HG02981 (cell line): ENCODE results near the gene CDC16.
"Not testable (repeated sequence)": the region's sequence is repeated elsewhere in the genome, so short reads cannot be mapped to it uniquely, and the experiment has no call there.

Experiments
- ATAC-seq: cut with Tn5 transposase; IDR thresholded peaks from one replicate; pipeline ENCODE4 v1.9.1; 2021; ENCODE audit warnings: mild to moderate bottlenecking, moderate library complexity; ENCODE audit not compliant: unreplicated experiment

CDC16 gene, protein sequence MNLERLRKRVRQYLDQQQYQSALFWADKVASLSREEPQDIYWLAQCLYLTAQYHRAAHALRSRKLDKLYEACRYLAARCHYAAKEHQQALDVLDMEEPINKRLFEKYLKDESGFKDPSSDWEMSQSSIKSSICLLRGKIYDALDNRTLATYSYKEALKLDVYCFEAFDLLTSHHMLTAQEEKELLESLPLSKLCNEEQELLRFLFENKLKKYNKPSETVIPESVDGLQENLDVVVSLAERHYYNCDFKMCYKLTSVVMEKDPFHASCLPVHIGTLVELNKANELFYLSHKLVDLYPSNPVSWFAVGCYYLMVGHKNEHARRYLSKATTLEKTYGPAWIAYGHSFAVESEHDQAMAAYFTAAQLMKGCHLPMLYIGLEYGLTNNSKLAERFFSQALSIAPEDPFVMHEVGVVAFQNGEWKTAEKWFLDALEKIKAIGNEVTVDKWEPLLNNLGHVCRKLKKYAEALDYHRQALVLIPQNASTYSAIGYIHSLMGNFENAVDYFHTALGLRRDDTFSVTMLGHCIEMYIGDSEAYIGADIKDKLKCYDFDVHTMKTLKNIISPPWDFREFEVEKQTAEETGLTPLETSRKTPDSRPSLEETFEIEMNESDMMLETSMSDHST

DNA sequence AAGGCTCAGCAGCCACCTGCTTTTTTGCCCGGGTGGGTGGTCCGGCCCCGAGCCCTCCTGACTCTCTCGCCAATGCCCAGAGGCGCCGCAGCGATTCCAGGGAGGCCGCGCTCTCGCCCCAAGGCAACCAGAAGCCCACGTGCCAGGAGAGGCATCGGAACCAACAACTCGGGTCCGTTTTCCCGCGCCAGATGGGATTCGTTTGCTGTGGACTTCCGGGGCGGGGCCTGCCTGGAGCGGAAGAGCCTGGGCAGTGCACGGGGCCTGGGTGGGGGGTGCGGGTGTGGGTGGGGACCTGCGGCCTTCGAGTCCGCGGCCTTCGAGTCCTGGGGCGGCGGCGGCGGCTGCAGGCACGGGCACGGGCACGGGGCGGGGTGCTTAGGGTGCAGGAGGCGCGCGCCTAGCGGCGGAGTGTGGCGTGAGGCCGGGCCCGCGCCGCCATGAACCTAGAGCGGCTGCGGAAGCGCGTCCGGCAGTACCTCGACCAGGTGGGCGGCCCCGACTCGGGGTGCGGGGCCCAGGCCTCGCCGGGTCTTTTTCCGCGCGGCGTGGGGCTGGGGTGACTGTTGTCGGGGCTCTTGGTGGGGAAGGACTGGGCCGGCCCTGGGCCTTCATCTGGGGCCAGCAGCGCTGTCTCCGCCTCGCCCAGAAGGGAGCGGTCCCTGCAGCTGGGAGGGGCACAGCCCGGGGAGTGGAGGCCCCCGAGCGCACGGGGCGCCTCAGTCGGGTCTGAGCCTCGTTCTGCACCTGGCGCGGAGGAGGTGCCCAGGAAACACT, at the start of gene CDC16:
Gene CDC16 (plus strand): TSS at position 253 of the 777 bp plus-strand sequence. CDS start 188 bp downstream, at position 441.
- ATAC-seq = peak; percentile 85

DNA sequence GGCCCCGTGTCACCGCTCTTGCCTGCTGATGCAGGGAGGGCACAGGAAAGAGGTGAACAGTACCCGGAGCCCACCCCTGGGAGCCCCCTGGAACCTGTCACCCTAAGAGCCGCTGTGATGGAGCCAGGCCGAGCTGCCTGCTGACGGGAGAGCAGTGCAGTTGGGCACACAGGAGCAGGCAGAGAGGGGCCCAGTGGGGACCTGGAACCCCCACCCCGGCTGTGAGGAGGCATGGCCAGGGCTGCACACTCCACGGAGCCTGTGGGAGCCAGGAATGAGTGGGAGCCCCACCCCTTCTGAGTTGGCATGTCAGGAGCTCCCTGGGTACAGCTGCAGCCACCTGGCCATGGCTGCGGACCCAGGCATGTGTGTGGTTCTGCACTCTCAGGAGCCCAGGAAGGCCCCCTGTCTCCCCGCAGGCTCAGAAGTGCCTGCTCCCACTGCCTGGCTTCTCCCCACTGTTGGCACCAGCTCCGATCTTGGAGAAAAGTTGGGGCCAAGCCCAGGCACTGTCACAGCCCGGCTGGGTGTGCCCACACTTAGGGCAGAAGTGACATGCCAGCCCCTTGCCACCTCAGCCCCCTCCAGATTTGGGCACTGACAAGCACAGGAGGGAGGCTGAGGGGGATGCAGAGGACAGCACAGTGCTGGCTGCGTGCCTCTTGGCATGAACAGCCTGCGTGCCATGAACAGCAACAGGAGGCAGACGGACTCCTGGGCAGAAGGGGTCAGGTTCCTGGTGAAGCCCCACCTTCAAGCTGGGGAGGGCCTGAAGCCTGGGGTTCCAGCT, 49.3 kb upstream of the CDC16 start:
- no peak for ATAC-seq

DNA sequence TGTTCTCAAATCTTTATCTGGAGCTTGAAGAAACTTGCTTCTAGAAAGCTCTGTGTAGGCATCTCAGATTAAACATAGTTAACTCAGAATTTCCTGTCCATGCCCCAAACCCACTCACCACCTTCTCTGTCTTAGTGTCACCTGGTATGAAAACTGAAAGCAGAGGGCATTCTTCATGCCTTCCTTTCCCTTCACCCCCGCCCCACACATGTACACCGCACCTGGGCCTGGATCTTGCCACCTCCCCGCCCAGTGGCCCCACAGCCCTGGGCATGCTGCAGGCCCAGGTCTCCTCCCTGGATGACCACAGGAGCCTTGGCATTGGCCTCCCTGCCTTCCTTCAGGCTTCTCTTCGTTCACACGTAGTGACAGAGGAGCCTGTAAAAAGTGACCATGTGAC, 39.8 kb upstream of the CDC16 start:
- no peak for ATAC-seq

DNA sequence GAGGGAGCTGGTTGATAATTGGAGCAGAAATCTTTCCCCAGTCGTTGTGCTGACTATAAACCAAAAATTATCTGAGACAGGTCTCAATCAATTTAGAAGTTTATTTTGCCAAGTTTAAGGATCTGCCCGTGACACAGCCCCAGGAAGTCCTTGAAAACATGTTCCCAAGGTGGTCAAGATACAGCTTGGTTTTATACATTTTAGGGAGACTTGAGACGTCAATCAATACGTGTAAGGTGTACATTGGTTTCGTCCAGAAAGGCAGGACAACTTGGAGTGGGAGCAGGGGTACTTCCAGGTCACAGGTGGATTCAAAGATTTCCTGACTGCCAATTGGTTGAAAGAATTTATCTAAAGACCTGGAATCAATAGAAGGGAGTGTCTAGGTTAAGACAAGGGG, 38.1 kb upstream of the CDC16 start:
- no peak for ATAC-seq

DNA sequence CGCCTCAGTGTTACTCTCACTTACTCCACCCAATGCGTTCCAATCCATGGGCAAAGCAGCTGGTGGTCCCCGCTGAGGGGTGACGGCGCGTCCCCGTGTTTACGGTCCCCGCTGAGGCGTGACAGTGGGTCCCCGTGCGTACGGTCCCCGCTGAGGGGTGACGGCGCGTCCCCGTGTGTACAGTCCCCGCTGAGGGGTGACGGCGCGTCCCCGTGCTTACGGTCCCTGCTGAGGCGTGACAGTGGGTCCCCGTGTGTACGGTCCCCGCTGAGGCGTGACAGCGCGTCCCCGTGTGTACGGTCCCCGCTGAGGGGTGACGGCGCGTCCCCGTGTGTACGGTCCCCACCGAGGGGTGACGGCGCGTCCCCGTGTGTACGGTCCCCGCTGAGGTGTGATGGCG, 36.1 kb upstream of the CDC16 start:
- ATAC-seq = no peak

DNA sequence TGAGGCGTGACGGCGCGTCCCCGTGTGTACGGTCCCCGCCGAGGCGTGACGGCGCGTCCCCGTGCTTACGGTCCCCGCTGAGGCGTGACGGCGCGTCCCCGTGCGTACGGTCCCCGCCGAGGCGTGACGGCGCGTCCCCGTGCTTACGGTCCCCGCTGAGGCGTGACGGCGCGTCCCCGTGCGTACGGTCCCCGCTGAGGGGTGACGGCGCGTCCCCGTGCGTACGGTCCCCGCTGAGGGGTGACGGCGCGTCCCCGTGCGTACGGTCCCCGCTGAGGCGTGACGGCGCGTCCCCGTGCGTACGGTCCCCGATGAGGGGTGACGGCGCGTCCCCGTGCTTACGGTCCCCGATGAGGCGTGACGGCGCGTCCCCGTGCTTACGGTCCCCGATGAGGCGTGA, 35.2 kb upstream of the CDC16 start:
- not testable (repeated sequence) for ATAC-seq

DNA sequence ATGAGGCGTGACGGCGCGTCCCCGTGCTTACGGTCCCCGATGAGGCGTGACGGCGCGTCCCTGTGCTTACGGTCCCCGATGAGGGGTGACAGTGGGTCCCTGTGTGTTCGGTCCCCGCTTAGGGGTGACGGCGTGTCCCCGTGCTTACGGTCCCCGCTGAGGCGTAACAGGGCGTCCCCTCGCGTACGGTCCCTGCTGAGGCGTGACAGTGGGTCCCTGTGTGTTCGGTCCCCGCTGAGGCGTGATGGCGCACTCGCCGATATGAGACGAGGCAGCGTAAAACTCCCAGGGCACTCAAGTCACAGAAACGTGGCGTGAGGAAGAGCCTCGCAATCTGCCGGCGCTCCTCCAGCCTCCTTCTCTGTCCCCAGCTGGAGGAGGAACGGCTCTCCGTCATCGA, 34.7 kb upstream of the CDC16 start:
- ATAC-seq = no peak

DNA sequence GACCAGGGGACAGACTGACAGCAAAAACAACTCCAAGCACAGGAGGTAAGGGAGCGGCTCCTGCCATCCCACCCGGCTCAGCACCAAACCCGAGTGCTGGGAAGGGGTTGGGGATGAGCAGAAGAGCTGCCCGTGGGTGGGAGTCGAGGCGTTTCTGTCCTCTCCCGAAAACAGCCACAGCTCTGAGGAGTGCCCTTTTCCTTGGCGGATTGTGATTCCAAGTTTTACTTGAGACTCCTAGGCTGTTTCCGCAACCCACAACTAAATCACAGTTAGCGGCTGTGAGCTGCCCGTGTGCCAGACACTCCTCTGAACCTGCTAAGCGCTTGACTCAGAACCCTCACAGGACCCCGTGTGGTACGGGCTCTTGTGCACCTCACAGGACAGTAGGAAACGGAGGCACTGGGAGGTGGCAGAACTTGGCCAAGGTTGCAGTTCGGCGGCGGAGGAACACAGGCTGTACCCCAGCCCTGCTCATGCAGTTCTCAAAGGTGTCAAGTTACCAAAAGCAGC, 34.2 kb upstream of the CDC16 start:
- ATAC-seq = no peak

DNA sequence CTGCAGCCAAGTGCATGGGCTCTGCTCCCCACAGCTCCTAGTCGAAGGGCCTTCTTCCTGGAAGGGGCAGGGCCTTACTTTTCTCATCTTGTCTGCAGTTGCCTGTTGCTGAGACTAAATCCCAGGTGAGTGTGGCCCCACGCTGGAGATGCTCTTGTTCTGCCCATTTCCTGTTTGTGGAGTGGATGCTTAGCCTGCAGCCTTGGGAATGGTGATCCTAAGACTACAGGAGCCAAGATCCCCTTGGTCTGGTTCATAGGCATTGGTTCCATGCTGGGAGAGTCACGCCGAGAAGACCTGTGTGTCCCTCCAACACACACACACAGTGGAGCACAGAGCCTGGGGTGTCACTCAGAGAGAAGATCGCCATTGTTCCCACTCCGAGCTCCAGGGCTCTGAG, 32.1 kb upstream of the CDC16 start:
- no peak for ATAC-seq

DNA sequence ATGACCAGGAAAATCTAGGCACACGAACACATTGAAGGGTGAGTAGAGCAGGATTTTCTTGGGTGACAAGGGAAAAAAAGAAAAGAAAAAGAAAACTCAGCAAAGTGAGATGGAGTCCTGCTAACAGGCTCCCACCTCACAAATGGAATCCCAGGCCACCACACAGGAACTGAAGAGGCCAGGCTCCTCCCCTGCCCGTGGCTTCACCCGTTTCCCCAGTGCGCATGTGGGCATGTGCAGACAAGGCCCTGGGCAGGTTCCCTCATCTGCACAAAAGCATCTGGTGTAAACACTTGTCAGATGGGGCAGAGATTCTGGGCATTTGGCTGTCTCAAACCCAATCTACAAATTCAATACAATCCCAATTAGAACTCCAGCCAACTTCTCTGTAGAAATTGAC, 31.2 kb upstream of the CDC16 start:
- no peak for ATAC-seq

DNA sequence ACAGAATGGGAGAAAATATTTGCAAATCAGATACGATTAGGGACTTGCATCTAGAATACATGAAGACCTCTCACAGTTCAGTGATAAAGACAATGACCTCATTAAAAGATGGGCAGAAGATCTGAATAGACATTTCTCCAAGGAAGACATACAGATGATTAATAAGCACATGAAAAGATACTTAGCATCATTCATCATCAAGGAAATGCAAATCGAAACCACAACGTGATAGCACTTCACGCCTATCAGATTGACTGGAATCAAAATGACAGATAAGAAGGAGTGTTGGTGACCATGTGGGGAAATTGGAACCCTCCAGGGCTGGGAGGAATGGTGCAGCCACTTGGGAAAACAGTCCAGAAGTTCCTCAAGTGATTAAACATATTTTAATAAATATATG, 29.8 kb upstream of the CDC16 start:
- no peak for ATAC-seq

DNA sequence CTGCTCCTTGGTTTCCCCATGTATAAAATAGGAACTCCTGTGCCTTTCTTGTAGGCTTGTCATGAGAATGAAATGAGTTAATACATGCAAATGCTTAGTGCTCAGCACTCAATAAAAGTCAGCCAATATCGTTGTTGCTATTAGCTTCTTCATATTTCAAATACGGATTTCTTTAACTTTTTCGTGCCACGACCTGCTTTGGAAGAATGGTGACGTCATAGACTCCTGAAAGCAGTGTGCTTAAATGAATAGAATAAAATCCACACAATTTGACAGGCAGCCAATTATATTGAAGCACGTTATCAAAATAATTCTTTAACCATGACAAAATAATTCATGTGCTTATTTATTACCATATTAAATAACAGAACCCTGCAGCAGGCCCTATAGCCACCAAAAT, 26.6 kb upstream of the CDC16 start:
- no peak for ATAC-seq

DNA sequence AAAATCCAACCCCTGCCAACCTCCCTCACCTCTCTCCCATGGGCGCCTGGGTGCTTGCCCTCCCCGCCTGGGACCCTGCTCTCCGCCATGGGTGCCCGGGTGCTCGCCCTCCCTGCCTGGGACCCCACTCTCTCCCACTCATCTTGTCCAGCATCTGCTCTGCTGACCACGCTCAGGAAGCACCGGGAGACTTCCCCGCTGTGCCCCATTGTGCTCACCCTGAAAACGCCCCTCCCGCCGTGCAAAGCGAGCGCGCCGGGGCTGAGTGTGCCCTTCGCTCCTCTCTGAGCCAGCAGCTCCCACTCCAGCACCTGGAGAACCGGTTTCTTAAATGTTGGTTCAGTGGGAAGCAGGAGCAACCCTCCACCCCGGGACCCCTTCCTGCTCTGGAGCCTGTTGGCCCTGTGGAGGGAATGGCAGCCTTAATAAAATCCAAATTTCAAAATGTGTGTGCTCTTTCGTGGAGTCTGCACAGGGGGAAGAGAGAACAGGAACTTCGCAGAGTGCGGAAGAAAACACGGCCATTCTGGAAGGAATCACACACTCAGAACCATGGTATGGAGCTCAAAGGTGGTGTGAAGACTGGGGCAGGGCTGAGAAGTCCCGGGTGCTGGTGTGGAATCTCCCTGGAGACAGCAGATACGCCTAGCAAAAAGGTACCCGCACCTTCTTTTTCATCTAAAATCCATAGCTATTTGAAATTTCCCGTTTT, 23.1 kb upstream of the CDC16 start:
- ATAC-seq = no peak

DNA sequence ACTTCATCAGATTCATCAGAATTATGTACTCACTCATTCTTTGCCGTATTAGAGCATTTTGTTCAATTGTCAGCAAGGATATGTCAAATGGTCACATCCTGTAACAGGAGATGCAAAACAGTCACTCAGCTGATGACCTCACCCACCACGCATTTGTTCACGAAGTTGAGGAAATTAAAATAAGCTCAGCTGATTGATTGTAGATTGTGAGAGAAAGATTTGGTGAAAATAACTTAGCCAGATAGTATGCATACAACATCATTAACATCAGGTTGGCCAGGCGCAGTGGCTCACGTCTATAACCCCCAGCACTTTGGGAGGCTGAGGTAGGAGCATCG, 22.6 kb upstream of the CDC16 start:
- no peak for ATAC-seq

DNA sequence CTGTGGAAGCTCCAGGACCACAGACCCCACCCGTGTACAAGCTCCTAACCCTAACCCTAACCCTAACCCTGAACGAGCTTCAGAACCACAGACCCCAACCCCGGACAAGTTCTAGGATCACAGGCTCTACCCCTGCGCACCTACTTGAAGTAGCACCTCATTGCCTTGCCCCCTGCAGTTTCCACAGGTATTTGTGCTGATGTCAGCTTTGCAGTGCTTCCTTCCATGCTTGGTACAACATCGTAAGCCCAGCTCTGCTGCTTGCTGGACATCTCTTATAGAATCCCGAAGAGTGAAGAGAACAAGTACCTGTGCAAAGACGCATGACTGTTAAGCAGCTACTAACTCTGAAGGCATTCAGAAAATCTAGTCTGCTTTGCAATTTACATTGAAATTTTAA, 20.7 kb upstream of the CDC16 start:
- no peak for ATAC-seq

DNA sequence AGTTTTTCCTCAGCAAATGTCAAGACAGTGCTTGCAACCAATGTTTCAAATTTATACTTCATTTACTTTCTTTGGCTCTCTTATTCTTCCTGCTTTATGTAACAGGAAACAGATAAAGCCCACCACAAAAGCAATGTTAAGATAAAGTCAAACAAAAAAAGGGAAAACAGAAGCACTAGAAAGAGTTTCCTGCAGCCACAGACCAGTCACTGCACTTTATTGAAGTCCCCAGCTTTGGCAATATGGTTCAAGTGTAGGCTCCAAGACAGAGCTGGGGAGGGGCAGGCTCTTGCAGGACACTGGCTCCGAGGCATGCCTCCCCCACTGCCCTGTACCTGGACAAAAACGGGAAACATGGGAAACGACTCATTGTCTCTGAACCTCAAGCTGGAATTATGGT, 15.3 kb upstream of the CDC16 start:
- ATAC-seq = no peak

DNA sequence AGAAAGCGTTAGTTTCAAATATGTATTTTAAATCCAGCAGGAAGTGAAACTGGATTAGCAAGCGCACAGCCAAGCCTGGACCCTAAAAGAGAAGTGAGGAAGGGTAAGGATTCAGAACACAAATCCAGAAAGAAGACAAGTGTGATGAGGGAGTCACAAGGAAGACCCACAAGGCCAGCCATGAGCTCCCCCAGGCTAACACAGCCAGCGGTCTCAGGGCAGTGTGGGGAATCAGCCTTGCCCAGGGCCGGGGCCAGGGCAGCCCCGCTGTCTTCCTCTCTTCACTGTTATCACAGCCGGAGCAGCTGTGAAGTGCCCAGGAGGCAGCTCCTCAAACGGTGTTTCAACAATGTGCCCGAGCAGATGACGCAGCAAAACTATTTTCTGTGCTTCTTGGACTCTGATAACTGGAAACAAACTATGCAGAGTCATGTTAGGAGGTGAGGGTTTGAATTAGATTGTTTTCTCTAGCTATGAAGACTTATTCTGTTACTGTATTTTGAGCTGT, 12.2 kb upstream of the CDC16 start:
- no peak for ATAC-seq

DNA sequence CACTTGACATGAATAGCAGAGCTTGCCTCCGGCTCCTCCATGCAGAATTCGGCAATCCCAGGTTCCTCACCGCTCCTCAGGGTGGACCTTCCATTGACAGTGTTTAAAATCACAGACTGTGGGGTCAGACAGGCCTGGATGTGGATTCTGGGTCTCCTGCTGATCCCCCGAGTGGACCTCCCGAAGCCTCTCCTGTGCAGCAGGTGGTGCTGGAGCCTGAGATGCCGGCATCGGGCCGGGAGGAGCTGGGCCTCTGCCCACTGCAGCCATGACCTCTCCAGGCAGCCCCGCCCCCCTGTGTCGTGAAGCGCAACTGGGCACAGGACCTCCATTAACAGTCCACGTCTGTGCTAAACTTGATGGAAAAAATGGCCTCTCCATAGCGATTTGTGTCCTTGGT, 10.5 kb upstream of the CDC16 start:
- ATAC-seq = no peak

DNA sequence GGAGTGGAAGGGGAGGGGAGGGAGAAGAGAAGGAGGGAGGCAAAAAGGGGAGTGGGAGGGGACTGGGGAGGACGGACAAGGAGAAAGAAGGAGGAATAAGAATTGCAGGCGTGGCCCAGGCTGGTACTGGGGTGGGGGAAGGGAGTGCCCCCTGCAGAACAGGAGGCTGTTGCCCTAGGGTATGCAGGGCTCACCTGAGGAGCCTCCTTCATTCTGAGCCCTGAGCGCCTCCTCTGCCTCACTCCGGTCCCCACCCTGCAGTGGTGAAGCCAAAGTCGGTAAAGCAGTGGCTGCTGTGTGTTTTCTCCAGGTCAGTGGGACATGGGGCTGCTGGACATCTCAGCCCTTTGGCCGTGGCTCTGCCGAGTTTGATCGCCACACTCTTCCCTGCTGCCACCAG, 9.1 kb upstream of the CDC16 start:
- ATAC-seq = no peak

DNA sequence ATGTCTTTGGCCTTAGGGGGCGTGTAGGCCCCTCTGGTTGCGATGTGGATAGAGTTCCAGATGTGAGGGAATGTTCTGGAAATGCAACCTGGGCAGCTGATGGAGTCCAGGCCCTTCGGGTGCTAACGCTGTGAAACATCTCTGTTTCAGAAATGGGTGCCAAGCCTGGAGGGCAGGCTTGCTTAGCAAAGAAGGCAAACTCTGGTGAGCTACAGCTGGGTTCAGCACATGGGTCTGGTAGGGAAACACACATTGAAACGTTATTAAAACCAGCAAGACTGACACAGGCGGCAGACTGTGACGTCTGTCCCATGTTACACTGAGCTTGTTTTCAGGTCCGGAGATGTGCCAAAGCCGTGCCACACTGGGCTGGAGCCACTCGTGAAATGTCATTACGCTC, 8.6 kb upstream of the CDC16 start:
- ATAC-seq = no peak
